Uterus (tissue), 2 donors: ENCODE results near the gene EFHD1.

ENCODE experiments used
- POLR2A ChIP-seq, 2 donors: fragments of 450-650 bp; IDR thresholded peaks; one replicate each; pipeline ENCODE4 v1.6.1; 2016; ENCODE audit warnings: antibody characterized with exemption in 2 of 2, mild to moderate bottlenecking in 1 of 2, moderate library complexity in 1 of 2
- TF ChIP-seq, protein P1 (sequence below), 4 experiments: fragments of 200-600 bp in 2 of 4; fragments of 450-650 bp in 2 of 4; sonication (generic) in 2 of 4; IDR thresholded peaks; one replicate each; pipeline ENCODE4 v1.5.1; 2016 to 2019; ENCODE audit warnings: antibody characterized with exemption in 4 of 4, mild to moderate bottlenecking in 2 of 4, moderate library complexity in 1 of 4

DNA sequence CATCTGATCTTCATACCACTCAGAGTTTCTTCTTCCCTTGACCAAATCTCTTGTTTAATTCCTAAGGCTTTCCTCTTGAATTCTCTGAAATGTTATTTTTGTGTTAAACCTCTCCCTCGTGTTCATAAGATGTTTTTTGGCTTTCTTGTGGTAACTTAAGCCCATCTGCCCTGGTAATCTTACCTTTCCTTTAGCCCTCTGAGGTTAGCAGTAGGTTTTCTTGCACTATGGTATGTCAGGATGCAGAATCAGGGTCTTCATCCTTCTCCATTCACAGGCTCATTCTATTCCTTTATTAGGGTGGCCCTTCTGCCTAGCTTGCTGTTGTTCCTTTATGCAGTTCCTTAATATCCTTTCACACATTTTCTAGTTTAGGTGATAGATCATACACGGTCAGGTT lies 87.9 kb downstream of the EFHD1 start:
- TF ChIP-seq, protein P1, sequence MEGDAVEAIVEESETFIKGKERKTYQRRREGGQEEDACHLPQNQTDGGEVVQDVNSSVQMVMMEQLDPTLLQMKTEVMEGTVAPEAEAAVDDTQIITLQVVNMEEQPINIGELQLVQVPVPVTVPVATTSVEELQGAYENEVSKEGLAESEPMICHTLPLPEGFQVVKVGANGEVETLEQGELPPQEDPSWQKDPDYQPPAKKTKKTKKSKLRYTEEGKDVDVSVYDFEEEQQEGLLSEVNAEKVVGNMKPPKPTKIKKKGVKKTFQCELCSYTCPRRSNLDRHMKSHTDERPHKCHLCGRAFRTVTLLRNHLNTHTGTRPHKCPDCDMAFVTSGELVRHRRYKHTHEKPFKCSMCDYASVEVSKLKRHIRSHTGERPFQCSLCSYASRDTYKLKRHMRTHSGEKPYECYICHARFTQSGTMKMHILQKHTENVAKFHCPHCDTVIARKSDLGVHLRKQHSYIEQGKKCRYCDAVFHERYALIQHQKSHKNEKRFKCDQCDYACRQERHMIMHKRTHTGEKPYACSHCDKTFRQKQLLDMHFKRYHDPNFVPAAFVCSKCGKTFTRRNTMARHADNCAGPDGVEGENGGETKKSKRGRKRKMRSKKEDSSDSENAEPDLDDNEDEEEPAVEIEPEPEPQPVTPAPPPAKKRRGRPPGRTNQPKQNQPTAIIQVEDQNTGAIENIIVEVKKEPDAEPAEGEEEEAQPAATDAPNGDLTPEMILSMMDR (IDR thresholded peaks at IDR 0.05), result no peak
- no peak for TF ChIP-seq POLR2A (IDR thresholded peaks at IDR 0.05)
